Fibroblast of the aortic adventitia (primary cell): Measurements from ENCODE around the gene SLC29A3. TPM values are rescaled to one million over a fixed set of nuclear protein-coding genes. Genes with fewer than 3 reads are reported as not detected.

Source experiments
- DNase-seq: peaks from one replicate; pipeline ENCODE4 v3.0.0-alpha.2; 2010; ENCODE audit warnings: low read depth
- H3K4me3 ChIP-seq: 2 replicates; pipeline ENCODE4 v1.5.1; 2011; ENCODE audit warnings: low read depth, mild to moderate bottlenecking, control low read depth, low read length, moderate library complexity
- CTCF ChIP-seq: IDR thresholded peaks from 2 replicates; pipeline ENCODE4 v1.5.1; 2011; ENCODE audit warnings: mild to moderate bottlenecking, low read length, control low read depth, inconsistent platforms; ENCODE audit not compliant: insufficient read depth
- total RNA-seq: library from RNA; depleted of rRNA; stranded (reverse); fragments of >200 nt; gene quantifications from 2 replicates; pipeline ENCODE4 v1.2.3, GENCODE V29; 2012; ENCODE audit warnings: low replicate concordance

The SLC29A3 gene
- total RNA-seq, 1 donor = 1.2 TPM

GRCh38 chr10:71392791-71393781 is 74.0 kb downstream of the SLC29A3 start:
- no peak for DNase-seq
- H3K4me3 ChIP-seq = no peak overlapping the region
- no peak for TF ChIP-seq CTCF

GRCh38 chr10:71393841-71394475 is 74.9 kb downstream of the SLC29A3 start:
- no peak overlapping the region for H3K4me3 ChIP-seq
- DNase-seq = no peak
- no peak for TF ChIP-seq CTCF

- no peak overlapping the region for H3K4me3 ChIP-seq
- DNase-seq = no peak
- TF ChIP-seq CTCF = no peak
Measured at GRCh38 chr10:71394926-71395562, 76.0 kb downstream of the SLC29A3 start.

GRCh38 chr10:71395621-71396020 is 76.6 kb downstream of the SLC29A3 start:
- no peak for DNase-seq
- no peak for TF ChIP-seq CTCF
- no peak overlapping the region for H3K4me3 ChIP-seq

GRCh38 chr10:71396084-71396710 is 77.1 kb downstream of the SLC29A3 start:
- TF ChIP-seq CTCF = peak; percentile 13
- DNase-seq = no peak
- no peak overlapping the region for H3K4me3 ChIP-seq

- TF ChIP-seq CTCF = no peak
- DNase-seq = no peak
- H3K4me3 ChIP-seq = no peak within 1 kb of the TSS
Measured at GRCh38 chr10:71396711-71397295, 77.7 kb downstream of the SLC29A3 start, which contains the start of gene CDH23. TSS of gene CDH23 (plus strand) at chr10:71396920. CDS start at chr10:71439832, 42,912 bp downstream.
